Stimulated activated CD4-positive, alpha-beta T cell treated with anti-CD3 and anti-CD28 coated beads, TNF-alpha, amount 100 ng/mL, for 1 hour (primary cell): ENCODE results near the gene VTA1.
"Not testable (repeated sequence)": the region's sequence is repeated elsewhere in the genome, so short reads cannot be mapped to it uniquely, and the experiment has no call there.

Experiments
- DNase-seq, 3 donors: peaks; one replicate each; pipeline ENCODE4 v3.0.0-alpha.2; 2020; ENCODE audit warnings: low read depth in 3 of 3, low spot score in 1 of 3

Gene VTA1

DNA sequence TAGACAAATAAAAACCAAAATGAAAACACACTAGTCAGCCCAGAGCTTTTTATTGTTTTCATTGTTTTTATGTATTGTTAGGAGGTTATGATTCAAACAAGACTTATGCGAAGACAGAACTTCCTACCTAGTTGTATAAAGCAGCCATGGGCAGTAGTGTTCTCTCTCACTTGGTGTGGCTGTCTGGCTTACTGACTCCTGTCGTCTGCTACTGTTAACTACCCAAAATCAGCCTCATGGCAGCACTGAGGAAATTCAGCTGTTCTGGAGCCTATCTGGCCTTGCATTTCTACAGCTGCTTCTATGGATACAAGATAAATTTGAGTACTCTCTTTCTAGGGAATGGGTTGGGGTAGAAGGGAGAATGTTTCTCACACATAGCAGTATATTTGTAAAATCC is 20.4 kb downstream of the VTA1 start:
- no peak for DNase-seq

DNA sequence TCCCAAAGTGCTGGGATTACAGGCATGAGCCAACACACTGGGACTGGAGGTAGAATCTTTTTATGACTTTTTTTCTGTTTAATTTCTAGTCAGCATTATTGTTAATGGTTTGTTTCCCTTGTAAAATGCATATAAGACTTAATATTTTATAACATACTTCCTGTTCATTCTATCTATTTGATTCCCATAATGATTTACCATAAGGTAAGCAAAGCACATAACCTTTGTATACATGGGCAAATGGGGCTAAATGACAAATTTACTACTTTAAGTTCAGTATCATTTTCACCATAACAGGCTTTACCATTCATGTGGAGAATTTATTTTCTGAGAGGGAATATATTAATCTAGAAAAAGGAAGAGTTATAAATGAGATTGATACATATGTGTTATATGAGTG is 24.3 kb downstream of the VTA1 start:
- no peak for DNase-seq

DNA sequence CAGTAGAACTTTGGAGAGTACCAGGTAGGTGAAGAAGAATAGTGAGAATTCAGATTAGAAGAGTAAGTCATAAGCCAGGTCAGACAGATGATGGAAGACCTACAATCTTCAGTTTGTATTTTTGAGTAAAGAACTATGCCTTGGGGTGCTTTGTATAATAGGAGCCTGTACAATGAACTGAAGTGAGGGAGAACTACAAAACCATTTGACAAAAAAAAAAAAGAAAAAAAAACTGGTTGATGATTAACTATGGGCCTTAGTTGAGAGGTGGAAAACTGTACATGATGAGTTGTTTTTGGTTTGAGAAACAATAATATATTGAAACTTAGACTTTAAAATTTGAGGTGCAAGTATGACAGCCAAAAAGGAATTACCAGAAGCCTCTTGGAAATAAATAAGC is 25.7 kb downstream of the VTA1 start:
- DNase-seq = no peak

DNA sequence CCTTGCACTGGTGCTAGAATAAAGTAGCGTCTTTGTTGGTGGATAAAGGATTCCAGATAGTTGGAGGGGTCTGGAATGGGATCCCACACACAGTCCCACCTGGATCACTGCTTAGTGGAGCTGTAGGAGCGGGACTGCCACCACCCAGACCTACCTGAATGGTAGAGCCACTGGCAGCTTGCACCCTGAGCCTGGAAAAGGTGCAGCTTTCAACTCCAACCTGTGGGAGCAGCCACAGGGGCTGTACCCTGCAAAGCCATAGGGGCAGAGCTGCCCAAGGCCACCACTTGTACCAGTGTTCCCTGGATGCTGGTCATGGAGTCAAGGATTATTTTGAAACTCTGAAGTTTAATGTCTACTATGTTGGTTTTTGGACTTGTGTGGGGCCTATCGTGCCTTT is 26.9 kb downstream of the VTA1 start:
- no peak for DNase-seq

DNA sequence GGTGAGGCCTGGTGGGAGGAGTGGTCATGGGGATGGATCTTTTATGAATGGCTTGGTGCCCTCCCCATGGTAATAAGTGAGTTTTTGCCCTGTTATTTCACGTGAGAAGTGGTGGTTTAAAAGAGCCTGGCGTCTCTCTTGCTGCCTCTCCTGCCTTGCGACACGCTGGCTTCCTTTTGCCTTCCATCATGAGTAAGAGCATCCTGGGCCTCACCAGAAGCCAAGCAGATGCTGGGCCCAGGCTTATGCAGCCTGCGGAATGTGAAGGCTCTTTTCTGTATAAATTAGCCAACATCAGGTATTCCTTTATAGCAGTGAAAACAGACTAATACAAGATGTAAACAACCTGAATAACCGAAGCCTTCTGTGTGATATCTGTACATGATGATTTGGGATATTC is 27.6 kb downstream of the VTA1 start:
- DNase-seq = no peak

DNA sequence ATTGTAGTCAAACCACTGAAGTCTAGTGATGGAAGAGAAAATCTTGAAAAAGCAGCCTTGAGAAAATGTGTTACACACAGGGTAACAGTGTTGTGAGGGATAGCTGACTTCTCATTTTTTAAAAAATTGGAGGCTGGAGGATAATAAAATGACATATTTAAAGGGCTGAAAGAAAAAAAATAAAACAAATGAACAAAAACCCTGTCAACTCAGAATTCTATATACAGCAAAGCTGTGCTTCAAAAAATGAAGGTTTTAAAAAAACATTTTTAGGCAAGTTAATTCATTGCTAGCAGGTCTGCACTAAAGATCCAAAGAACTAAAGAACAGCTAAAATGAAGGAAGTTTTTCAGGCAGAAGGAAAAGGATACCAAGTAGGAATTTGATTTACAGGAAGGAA is 31.1 kb downstream of the VTA1 start:
- DNase-seq = no peak

DNA sequence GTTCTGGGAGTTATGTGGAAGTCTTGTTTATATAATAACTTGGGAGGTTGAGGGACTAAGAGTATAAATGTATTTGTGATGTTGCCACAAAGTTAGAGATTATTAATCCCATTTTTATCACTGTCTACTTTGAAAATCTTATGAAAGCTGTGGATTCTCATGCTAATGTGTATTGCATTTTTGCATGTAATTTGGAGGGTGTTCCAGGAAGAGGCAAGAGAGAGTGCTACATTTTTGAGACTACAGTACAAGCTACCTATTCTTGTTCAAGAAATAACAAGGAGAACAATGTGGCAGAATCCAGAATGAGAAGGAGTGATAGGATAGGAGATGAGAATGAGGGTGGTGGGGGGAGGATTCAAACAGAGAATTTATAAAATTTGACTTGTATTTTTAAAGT is 34.9 kb downstream of the VTA1 start:
- no peak for DNase-seq

DNA sequence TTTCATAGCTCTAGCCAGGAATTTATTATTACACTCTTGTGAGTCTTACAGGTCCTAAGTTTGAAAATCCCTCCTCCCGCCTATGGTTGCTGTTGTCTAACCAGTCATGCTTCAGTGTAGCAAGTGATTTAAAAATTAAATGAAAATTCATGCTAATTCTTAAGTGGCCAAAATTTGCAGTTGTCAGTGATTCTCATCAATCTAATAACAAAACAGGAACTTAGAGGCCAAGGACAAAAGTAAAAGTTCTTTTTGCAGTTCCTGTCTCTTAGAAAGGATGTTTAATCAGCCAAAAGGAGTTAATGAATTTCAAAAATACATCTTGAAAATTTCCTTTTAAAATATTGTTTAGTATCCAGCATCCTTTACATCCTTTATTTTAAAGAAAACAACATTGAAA is 36.3 kb downstream of the VTA1 start:
- DNase-seq = no peak

DNA sequence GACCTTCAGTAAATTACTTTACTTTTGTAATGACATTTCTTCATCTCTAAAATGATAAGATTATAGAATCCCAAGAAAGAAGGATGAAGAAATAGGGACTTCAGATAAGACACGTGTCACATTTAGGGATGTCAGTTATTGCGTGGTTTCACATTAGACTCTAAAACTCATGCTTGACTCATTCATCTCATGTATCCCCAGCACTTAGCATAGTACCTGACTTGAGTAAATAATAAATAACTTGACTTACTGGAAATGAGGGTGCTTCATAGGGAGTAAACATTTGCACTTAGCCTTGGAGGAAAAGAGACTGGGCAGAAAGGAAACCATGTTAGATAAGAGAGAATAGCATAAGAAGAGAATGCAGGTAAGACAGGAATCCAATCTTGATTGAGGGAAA is 37.2 kb downstream of the VTA1 start:
- DNase-seq = no peak

DNA sequence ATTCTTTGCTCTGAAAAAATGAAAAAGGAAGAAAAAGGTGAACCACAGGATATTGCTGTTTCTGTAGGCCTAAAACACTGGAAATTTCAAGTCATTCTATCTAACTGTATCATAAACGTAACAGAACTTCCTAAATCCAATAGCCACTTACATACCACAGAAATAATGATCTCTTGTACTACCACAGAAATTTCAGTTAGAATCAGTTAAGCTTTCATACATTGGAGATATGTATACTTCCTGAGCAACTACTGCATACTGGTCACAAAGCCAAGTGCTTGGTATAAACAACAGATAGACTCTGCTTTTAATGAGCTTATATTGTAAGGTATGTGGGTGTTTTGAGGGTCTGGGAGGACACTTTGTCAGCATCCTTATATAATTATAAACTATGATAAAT is 38.6 kb downstream of the VTA1 start:
- no peak for DNase-seq

DNA sequence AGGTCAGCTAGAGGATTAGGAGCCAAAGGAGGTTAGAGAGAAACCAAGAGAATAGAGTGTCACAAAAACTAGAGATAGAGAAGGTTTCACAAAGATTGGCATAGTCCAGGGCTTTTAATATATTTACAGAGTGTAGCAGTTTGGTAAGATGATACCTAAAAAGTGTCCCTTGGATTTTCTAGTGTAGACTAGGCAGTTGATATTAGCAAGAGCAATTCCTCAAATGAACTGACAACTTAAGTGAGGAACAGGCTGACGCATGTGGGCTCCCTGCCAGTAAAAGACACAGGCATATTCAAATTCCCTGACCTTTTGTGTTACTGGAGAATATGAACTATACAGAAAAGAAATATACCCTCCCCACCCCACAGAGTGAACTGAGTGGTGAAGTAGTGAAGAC is 40.1 kb downstream of the VTA1 start:
- DNase-seq = no peak

DNA sequence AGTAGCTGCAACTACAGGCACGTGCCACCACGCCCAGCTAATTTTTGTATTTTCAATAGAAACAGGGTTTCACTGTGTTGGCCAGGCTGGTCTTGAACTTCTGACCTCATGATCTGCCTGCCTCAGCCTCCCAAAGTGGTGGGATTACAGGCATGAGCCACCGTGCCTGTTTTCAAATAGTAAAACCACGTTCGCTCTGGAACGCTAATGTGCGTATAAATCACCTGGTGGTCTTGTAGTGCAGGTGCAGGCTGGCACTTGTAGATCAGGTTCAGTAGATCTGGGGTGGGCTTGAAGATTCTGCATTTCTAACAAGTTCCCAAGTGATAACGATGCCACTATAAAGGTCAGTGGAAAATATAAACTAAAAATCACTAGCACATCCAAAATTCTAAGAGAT is 41.3 kb downstream of the VTA1 start:
- DNase-seq = not testable (repeated sequence)

DNA sequence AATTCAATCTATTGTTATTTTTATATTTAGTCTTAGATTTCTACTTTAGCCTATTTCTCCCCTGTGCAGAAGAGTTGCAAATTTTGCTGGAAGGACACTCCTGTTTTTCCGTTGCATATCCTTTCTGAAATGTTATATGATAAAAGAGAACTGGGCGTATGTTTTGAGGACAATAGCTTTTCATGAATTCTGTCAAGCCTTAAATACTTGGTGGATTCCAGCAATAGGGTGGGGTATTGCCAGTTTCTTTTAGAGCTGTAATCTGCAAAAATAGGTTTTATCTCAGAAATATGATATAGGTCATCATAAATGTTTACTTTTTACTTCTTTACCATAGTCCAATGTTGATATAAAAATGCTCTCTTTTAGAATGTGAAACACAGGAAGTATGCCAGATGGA is 42.0 kb downstream of the VTA1 start:
- no peak for DNase-seq

DNA sequence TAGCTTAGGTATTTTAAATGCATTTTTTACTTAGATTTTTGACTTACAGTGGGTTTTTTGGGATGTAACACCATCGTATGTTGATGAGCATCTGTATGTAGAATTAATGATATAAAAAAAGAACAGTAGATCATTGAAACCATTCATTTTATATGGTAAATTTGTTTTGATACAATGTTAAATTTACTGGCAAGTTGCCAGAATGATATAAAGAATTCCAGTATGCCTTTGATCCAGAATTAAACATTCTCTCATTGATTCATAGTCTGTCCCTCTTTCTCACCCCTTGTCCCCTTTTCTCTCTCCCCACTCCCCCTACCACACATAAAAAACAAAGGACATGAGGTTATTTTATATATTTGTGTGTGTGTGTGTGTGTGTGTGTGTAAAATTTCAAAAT is 45.3 kb downstream of the VTA1 start:
- DNase-seq = no peak

DNA sequence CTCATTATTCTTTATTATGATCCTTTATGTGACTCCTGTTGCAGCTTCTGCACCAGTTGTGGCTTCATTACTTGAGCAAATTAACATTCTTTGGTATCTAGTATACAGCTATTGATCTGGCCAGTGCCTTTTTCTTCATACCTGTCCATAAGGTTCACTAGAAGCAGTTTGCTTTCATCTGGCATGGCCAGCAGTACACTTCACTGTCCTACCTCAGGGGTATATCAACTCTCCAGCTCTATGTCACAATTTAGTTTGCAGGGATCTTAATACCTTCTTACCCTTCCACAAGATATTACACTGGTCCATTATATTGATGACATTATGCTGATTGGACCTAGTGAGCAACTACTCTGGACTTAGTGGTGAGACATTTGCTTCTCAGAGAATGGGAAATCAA is 46.6 kb downstream of the VTA1 start:
- no peak for DNase-seq

DNA sequence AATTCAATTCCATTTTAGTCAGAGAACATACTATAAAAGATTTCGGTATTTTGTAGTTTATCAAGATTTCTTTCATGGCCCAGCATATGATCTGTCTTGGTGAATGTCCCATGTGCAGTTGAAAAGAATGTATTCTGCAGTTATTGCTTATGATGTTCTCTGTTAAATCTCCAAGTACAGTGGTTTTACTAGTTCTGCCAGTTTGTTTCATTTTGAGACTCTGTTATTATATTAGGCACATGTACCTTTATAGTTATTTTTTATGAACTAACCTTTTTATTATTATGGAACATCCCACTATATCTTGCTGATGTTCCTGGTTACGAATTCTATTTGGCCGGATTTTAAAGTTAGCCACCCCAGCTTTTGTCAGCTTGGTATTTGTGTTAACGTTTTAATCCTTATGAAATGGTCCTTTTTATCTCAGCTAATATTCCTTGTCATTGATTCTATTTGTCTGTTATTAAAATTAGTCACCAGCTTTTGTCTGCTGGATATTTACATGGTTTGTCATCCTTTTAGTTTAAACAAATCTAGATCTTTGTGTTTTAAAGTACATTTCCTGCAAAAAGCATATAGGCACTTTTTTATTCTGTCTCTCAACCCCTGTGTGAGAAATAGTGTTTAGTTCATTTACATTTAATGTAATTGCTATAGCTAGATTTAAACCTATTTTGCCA is 48.9 kb downstream of the VTA1 start:
- no peak for DNase-seq

DNA sequence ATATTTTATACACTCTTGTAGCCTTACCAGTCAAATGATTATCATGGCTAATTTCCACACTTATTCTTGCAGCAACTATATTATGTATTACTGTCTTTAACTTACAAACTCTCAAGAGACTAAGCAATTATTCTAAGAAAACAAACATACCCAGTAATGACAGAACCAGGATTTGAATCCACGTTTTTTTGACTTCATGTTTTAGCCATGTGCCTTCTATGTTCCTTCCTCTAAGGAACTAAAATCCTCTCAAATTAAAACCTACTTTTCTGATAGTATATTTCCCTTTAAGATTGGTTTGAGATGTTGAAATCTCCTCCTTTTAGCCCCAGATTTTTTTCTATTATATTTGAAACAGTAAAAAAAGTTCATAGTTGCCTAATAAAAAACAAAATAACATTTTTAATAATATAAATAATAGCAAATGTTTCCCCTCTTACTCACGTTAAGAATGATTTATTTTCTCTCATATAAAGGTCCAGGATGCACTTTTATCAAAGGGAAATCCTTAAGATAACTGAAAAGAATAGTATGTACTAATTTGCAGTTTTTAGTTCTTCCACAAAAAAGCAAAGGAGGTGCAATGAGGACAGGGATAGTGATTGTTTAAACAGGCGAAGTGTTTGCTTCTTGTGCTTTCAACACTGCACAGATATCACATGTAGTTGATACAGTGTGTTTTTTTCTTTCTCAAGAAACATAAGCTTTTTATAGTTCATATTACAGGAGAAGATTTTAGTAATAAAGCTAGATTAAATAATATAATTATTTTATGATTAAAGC is 54.0 kb downstream of the VTA1 start:
- DNase-seq = no peak

DNA sequence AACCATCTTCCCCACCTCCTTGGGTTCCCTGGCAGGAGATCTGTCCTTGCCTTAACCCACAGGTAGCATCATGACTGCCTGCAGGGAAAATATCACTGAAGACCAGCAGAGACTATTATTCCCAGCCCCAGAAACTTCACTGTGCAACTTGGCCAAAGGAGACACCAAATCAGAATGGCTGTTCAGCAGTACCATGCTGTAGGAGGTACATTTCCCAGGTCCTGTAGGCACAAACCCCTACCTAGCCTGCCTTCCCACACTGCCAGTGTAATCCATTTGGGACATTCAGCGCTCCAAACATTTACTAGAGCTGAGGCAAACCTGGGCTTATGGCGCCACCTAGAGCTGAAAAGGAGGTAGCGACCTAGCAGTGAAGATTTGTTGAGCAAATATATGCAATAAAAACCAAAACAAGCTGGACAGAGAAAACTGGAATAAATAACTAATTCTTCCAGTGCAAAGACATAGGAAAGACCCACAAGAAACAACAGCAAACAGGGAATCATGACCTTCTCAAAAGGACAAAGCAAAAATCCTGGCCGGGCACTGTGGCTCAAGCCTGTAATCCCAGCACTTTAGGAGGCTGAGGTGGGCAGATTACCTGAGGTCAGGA is 60.3 kb downstream of the VTA1 start:
- DNase-seq = no peak

DNA sequence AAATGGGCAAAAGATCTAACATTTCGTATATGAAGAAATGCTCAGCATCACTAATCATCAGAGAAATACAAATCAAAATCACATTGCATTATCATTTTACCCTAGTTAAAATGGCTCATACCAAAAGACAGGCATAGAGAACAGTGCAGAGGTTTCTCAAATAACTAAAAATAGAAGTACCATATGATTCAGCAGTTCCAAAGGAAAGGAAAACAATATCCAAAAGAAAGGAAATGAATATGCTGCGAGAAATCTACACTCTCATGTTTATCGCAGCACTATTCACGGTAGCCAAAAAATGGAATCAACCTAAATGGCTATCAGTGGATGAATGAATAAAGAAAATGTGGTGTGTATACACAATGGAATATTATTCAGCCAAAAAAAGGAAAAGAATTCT is 63.5 kb downstream of the VTA1 start:
- DNase-seq = no peak

DNA sequence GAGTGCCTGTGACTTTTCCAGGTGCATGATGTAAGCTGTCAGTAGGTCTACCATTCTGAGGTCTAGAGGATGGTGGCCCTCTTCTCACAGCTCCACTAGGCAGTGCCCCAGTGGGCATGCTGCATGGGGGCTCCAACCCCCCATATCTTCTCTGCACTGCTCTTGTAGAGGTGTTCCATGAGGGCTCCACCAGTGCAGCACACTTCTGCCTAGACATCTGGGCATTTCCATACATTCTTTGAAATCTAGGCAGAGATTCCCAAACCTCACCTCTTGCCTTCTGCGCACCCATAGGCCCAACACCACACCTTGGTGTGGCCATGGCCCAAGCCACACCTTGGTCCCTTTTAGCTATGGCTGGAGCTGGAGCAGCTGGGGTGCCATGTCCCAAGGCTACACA is 66.3 kb downstream of the VTA1 start:
- DNase-seq = no peak

DNA sequence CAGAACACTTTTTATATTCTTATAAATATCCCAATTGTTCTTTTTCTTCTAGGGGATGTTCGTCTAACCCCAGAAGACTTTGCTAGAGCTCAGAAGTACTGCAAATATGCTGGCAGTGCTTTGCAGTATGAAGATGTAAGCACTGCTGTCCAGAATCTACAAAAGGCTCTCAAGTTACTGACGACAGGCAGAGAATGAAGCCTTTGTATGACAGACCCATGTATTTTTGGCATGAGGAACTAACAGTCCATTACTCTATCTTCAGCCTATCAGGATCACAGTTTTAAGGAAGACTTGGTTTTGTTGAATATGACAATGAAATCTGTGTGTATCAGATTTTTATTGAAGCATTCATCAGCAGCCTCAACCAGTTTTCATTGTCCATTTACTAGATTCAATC is 71.4 kb downstream of the VTA1 start:
- no peak for DNase-seq

DNA sequence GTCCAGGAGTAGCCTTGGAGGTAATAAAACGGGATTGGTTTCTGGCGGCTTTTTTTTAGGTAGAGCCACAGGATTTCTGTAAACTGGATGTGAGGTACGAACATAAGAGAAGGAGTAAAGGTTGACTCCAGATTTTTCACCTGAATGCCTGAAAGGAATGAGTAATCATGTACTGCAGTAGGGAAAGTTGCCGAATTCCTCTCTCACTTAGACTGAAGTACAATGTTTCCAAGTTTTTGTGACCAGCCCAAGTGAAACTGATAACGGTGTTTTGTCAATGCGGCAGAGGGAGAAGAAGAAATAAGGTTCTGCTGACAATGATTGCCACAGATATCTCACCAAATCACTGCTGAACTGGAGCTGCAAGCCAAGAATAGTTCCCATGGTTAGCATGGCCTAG is 75.0 kb downstream of the VTA1 start:
- DNase-seq = no peak

DNA sequence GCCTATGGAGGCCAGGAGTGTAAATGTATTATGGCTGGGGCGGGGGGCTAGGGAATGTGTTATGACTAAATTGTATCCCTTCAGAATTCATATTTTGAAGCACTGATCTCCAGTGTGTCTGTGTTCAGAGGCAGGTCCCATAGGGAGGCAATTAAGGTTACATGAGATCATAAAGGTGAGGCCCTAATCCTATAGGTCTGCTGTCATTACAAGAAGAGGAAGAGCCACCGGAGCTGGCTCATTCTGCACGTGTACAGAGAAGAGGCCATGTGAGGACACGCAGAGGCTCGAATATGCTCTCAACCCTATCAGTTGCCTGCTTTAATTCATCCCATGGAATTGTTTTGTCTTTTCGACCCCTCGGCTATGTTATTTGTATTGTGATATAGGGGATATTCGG is 76.9 kb downstream of the VTA1 start:
- DNase-seq = no peak
